Upper lobe of left lung (tissue), 6 donors: ENCODE data around the gene AMOTL1. TPM values are rescaled to one million over a fixed set of nuclear protein-coding genes. Genes with fewer than 3 reads are reported as not detected.

ENCODE experiments used
- ATAC-seq, 2 donors: fragments of 200-7000 bp; cut with Tn5 transposase; one replicate each; pipeline ENCODE4 v1.9.1; 2022; ENCODE audit warnings: mild to moderate bottlenecking in 2 of 2, moderate library complexity in 2 of 2; ENCODE audit not compliant: low FRiP score in 2 of 2
- DNase-seq, 2 donors: peaks; one replicate each; pipeline ENCODE4 v3.0.0-alpha.2; 2019 to 2020
- H3K27ac ChIP-seq, 4 donors: fragments of 200-600 bp; sonication (generic); one replicate each; pipeline ENCODE4 v1.5.1; 2016 to 2019
- H3K27me3 ChIP-seq, 4 donors: fragments of 200-600 bp; sonication (generic); one replicate each; pipeline ENCODE4 v1.5.1; 2017 to 2019
- H3K36me3 ChIP-seq, 4 donors: fragments of 200-600 bp; sonication (generic); one replicate each; pipeline ENCODE4 v1.5.1; 2016 to 2019
- H3K4me1 ChIP-seq, 4 donors: fragments of 200-600 bp; sonication (generic); one replicate each; pipeline ENCODE4 v1.5.1; 2018 to 2019
- H3K4me3 ChIP-seq, 4 donors: fragments of 200-600 bp; sonication (generic); one replicate each; pipeline ENCODE4 v1.5.1; 2017 to 2019; ENCODE audit warnings: mild to moderate bottlenecking in 2 of 4, moderate library complexity in 1 of 4
- H3K9me3 ChIP-seq, 4 donors: fragments of 200-600 bp; sonication (generic); one replicate each; pipeline ENCODE4 v1.5.1; 2018 to 2019
- EP300 ChIP-seq, 4 donors: sonication (generic); formaldehyde crosslinking; IDR thresholded peaks; one replicate each; pipeline ENCODE4 v1.5.1; 2017; ENCODE audit warnings: antibody characterized with exemption in 4 of 4, control low read depth in 2 of 4
- POLR2A ChIP-seq, 4 donors: fragments of 450-650 bp; IDR thresholded peaks; one replicate each; pipeline ENCODE4 v1.5.1; 2016 to 2017; ENCODE audit warnings: antibody characterized with exemption in 4 of 4, mild to moderate bottlenecking in 2 of 4
- POLR2AphosphoS5 ChIP-seq, 2 donors: sonication (generic); formaldehyde crosslinking; IDR thresholded peaks; one replicate each; pipeline ENCODE4 v1.5.1; 2017; ENCODE audit warnings: antibody characterized with exemption in 2 of 2
- WGBS, 2 donors: methylation state at CpG; one replicate each; pipeline ENCODE4 v1.1.5; 2017 to 2018; 5-methylcytosine and 5-hydroxymethylcytosine counted together
- total RNA-seq, 6 donors: library from RNA; depleted of rRNA in 4 of 6; stranded (reverse); fragments of >200 nt in 4 of 6; gene quantifications; one replicate each; pipeline versions ENCODE4 v1.1.0 to v1.2.1, GENCODE V29; 2016 to 2021
- TF ChIP-seq, protein P1 (sequence below), 6 experiments: fragments of 450-650 bp in 4 of 6; fragments of 200-600 bp in 2 of 6; sonication (generic) in 2 of 6; IDR thresholded peaks; one replicate each; pipeline ENCODE4 v1.5.1; 2016 to 2019; ENCODE audit warnings: antibody characterized with exemption in 6 of 6
- donor health status: DM: no; HTN: no; CAD: no; lungs with moderate emphysema.
- donor health status: DM: no; HTN: yes; CAD: no; lungs with severe emphysema.

The AMOTL1 gene
- total RNA-seq, 6 donors from 2014 or later = 30.4 to 54.7 (median 46.1) TPM

DNA sequence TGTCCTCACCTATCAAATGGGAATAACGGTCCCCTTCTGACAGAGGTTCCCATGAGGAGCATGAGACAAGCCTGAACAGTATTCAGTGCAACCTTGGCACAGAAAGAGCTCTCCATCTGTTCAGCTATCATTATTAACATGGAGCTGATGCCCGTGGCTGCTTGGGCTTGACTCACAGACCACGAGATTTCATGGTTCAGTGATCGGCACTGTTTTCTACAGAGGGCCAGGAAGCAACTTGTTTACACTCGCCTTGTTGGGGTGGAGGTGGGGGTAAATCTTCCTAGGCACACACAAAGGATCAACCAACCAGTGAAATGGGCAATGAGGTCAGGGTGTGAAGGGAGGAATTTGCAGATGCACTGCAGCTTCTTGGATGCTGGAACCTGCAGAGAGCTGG lies 117.0 kb downstream of the AMOTL1 start:
- H3K4me3 ChIP-seq = no peak overlapping the region
- peaks cover 0 to 32% (median 6%) of the 10 kb centered on the region in 4 donors for H3K36me3 ChIP-seq
- no peak for ATAC-seq
- TF ChIP-seq, protein P1, sequence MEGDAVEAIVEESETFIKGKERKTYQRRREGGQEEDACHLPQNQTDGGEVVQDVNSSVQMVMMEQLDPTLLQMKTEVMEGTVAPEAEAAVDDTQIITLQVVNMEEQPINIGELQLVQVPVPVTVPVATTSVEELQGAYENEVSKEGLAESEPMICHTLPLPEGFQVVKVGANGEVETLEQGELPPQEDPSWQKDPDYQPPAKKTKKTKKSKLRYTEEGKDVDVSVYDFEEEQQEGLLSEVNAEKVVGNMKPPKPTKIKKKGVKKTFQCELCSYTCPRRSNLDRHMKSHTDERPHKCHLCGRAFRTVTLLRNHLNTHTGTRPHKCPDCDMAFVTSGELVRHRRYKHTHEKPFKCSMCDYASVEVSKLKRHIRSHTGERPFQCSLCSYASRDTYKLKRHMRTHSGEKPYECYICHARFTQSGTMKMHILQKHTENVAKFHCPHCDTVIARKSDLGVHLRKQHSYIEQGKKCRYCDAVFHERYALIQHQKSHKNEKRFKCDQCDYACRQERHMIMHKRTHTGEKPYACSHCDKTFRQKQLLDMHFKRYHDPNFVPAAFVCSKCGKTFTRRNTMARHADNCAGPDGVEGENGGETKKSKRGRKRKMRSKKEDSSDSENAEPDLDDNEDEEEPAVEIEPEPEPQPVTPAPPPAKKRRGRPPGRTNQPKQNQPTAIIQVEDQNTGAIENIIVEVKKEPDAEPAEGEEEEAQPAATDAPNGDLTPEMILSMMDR (IDR thresholded peaks at IDR 0.05) = no peak
- no peak for TF ChIP-seq EP300 (IDR thresholded peaks at IDR 0.05)
- TF ChIP-seq POLR2A (IDR thresholded peaks at IDR 0.05) = no peak
- TF ChIP-seq POLR2AphosphoS5 (IDR thresholded peaks at IDR 0.05) = no peak
- no peaks in the 10 kb centered on the region for H3K4me1 ChIP-seq
- DNase-seq = no peak
- H3K27ac ChIP-seq = no peak overlapping the region
- H3K9me3 ChIP-seq = no peaks in the 10 kb centered on the region
- H3K27me3 ChIP-seq = no peaks in the 10 kb centered on the region
- 61 to 66% methylated on average over 4 to 5 of the region's 5 CpGs for WGBS, 2 donors

DNA sequence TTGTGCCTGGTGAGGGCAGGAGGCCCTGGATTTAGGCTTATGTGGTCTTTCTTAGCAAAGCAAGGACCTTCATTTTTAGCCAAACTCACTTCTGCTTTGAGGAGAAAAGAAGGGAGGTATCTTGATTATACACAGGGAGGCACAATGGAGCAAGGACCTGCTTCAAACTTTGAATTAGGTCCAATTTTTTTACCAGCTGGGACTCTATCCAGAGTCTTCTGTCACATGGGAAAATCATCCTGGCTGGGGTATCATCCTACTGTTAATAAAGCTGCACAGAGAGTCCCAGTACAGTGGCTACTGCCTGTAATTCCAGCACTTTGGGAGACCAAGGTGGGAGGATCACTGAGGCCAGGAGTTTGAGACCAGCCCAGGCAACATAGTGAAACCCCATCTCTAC lies 117.4 kb downstream of the AMOTL1 start:
- TF ChIP-seq EP300 (IDR thresholded peaks at IDR 0.05) (no peak), POLR2A (IDR thresholded peaks at IDR 0.05) (no peak), POLR2AphosphoS5 (IDR thresholded peaks at IDR 0.05) (no peak)
- TF ChIP-seq, protein P1 (IDR thresholded peaks at IDR 0.05) = no peak
- H3K4me1 ChIP-seq = no peaks in the 10 kb centered on the region
- H3K27me3 ChIP-seq = no peaks in the 10 kb centered on the region
- H3K9me3 ChIP-seq = no peaks in the 10 kb centered on the region
- H3K27ac ChIP-seq = no peak overlapping the region
- no peak overlapping the region for H3K4me3 ChIP-seq
- DNase-seq (no peak), ATAC-seq (no peak)
- H3K36me3 ChIP-seq = peaks cover 0 to 32% (median 5%) of the 10 kb centered on the region in 4 donors

DNA sequence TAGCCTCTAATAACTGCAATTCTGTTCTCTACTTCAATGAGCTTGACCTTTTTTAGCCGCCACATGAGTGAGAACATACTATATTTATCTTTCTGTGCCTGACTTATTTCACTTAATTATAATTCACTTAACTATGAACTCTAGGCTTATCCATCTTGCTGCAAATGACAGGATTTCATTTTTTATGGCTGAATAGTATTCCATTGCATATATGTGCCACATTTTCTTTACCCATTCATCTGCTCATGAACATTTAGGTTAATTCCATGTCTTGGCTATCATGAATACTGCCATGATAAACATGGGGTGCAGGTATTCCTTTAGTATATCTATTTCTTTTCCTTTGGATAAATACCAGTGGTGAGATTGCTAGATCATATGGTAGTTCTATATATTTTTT lies 120.0 kb downstream of the AMOTL1 start:
- DNase-seq (no peak), ATAC-seq (no peak)
- no CpG with 5 or more reads among the region's 1 CpG for WGBS, 2 donors
- Histone ChIP-seq H3K9me3 (no peaks in the 10 kb centered on the region), H3K4me1 (no peaks in the 10 kb centered on the region), H3K4me3 (no peak overlapping the region), H3K27me3 (no peaks in the 10 kb centered on the region), H3K36me3 (peaks cover 0 to 19% (median 3%) of the 10 kb centered on the region in 4 donors), H3K27ac (no peak overlapping the region)
- no peak for TF ChIP-seq POLR2A (IDR thresholded peaks at IDR 0.05)
- TF ChIP-seq EP300 (IDR thresholded peaks at IDR 0.05) = no peak
- TF ChIP-seq POLR2AphosphoS5 (IDR thresholded peaks at IDR 0.05) = no peak
- TF ChIP-seq, protein P1 (IDR thresholded peaks at IDR 0.05) = no peak

DNA sequence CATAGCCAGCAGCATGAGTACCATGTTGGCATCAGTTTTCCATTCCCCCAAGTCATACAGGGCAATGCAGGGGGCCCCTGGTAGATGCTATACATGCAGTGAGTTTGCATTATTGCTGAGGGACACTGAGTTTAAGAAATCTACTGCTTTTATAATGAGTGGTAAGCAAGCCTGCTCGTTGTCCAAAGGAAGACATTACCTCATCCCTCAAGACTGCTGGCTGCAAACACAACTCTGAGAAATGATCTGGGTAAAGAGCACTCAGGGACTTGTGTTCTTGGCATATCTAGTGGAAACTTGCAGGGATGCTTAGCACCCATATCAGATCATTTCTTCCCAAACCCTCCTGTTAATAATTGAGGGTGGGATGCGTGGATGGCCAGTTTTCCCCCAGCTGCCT lies 127.3 kb downstream of the AMOTL1 start:
- Histone ChIP-seq H3K4me3 (no peak overlapping the region), H3K27ac (no peak overlapping the region), H3K4me1 (no peaks in the 10 kb centered on the region), H3K9me3 (no peaks in the 10 kb centered on the region), H3K27me3 (no peaks in the 10 kb centered on the region), H3K36me3 (no peaks in the 10 kb centered on the region)
- TF ChIP-seq, protein P1 (IDR thresholded peaks at IDR 0.05) = no peak
- TF ChIP-seq POLR2AphosphoS5 (IDR thresholded peaks at IDR 0.05) (no peak), EP300 (IDR thresholded peaks at IDR 0.05) (no peak)
- DNase-seq (no peak), ATAC-seq (peak in 1 of 2 donors; percentile 67)
- WGBS, 2 donors = 33 to 55% methylated on average over 2 of the region's 2 CpGs

DNA sequence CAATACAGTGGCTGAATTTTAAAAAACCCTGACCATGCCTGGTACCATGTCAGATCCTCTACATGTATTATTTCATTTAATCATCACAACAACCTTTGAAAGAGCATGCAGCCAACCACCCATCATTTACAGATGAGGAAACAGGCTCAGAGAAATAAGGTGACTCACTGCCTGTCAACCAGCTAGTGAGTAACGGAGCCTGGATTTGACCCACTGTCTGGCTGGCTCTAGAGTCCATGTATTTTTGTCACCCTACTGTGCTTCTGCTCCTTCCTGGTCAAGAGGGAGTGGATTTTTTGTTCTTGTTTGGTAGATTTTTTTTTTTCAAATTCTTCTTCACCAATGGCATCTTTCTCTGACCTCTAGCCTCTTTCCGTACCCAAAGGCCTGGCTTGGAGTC lies 127.8 kb downstream of the AMOTL1 start:
- TF ChIP-seq EP300 (IDR thresholded peaks at IDR 0.05) (no peak), POLR2AphosphoS5 (IDR thresholded peaks at IDR 0.05) (no peak), POLR2A (IDR thresholded peaks at IDR 0.05) (no peak)
- TF ChIP-seq, protein P1 (IDR thresholded peaks at IDR 0.05) = no peak
- ATAC-seq (peak in 1 of 2 donors; percentile 51), DNase-seq (no peak)
- H3K27me3 ChIP-seq = no peaks in the 10 kb centered on the region
- no peaks in the 10 kb centered on the region for H3K4me1 ChIP-seq
- H3K4me3 ChIP-seq = no peak overlapping the region
- no peak overlapping the region for H3K27ac ChIP-seq
- no peaks in the 10 kb centered on the region for H3K36me3 ChIP-seq
- 86 to 89% methylated on average over 2 of the region's 2 CpGs for WGBS, 2 donors
- no peaks in the 10 kb centered on the region for H3K9me3 ChIP-seq
